Measurements from ENCODE around the gene PMIS2.

GRCh38 chr19:35612559-35613321, 26.8 kb downstream of the PMIS2 start, which contains the start of gene HAUS5:
- TF ChIP-seq CTCF (IDR thresholded peaks at IDR 0.05; ENCODE audit: insufficient read depth, low read depth, low read length) (no peak), EZH2 (IDR thresholded peaks at IDR 0.05; ENCODE audit: insufficient read depth, low read length) (no peak)
